Trophoblast cell (in vitro differentiated cells and primary cell): ENCODE measurements around the gene EID1.

Source experiments
- DNase-seq, 2 donors: peaks; one replicate each; pipeline ENCODE4 v3.0.0-alpha.2; 2016
- H2AFZ ChIP-seq: 2 replicates; pipeline ENCODE4 v1.6.1; 2013; ENCODE audit warnings: low read length, moderate library complexity, mild to moderate bottlenecking; ENCODE audit not compliant: insufficient read depth, poor library complexity
- H2AK5ac ChIP-seq: 2 replicates; pipeline ENCODE4 v1.6.1; 2013; ENCODE audit warnings: mild to moderate bottlenecking, low read length
- H2BK120ac ChIP-seq: 2 replicates; pipeline ENCODE4 v1.6.1; 2013; ENCODE audit warnings: low read length, mild to moderate bottlenecking, moderate library complexity; ENCODE audit not compliant: insufficient read depth, poor library complexity
- H2BK12ac ChIP-seq: 2 replicates; pipeline ENCODE4 v1.6.1; 2013; ENCODE audit warnings: mild to moderate bottlenecking, low read length, moderate library complexity
- H2BK5ac ChIP-seq: 2 replicates; pipeline ENCODE4 v1.6.1; 2013; ENCODE audit warnings: low read length, low read depth, moderate library complexity, mild to moderate bottlenecking; ENCODE audit not compliant: poor library complexity
- H3K14ac ChIP-seq: 2 replicates; pipeline ENCODE4 v1.6.1; 2013; ENCODE audit warnings: mild to moderate bottlenecking, low read length
- H3K18ac ChIP-seq: 2 replicates; pipeline ENCODE4 v1.6.1; 2013; ENCODE audit warnings: mild to moderate bottlenecking, low read length
- H3K23ac ChIP-seq: 2 replicates; pipeline ENCODE4 v1.6.1; 2013; ENCODE audit warnings: low read length
- H3K27ac ChIP-seq: 2 replicates; pipeline ENCODE4 v1.5.1; 2013; ENCODE audit warnings: low read depth, mild to moderate bottlenecking, inconsistent platforms, low read length, moderate library complexity
- H3K27me3 ChIP-seq: 2 replicates; pipeline ENCODE4 v1.6.1; 2013; ENCODE audit warnings: inconsistent platforms, mild to moderate bottlenecking, low read length, moderate library complexity; ENCODE audit not compliant: insufficient read depth
- H3K36me3 ChIP-seq, 2 experiments: 1 replicate in 1 of 2; 2 replicates in 1 of 2; pipeline ENCODE4 v1.6.1; 2013; ENCODE audit warnings: low read length in 2 of 2, mild to moderate bottlenecking in 2 of 2, moderate library complexity in 1 of 2; ENCODE audit not compliant: insufficient read depth in 2 of 2, control insufficient read depth in 1 of 2
- H3K4ac ChIP-seq: 2 replicates; pipeline ENCODE4 v1.6.1; 2013; ENCODE audit warnings: low read depth, mild to moderate bottlenecking, low read length, moderate library complexity
- H3K4me1 ChIP-seq, 2 experiments: 1 replicate in 1 of 2; 2 replicates in 1 of 2; pipeline ENCODE4 v1.6.1; 2013; ENCODE audit warnings: low read length in 2 of 2, mild to moderate bottlenecking in 2 of 2, moderate library complexity in 1 of 2; ENCODE audit not compliant: insufficient read depth in 2 of 2, control insufficient read depth in 1 of 2
- H3K4me2 ChIP-seq: 2 replicates; pipeline ENCODE4 v1.6.1; 2013; ENCODE audit warnings: inconsistent platforms, mild to moderate bottlenecking, low read length, moderate library complexity
- H3K4me3 ChIP-seq: 2 replicates; pipeline ENCODE4 v1.5.1; 2013; ENCODE audit warnings: mild to moderate bottlenecking, low read depth, low read length, inconsistent platforms
- H3K79me1 ChIP-seq: one replicate; pipeline ENCODE4 v1.6.1; 2013; ENCODE audit warnings: low read length
- H3K79me2 ChIP-seq: 2 replicates; pipeline ENCODE4 v1.6.1; 2013; ENCODE audit warnings: low read length, mild to moderate bottlenecking; ENCODE audit not compliant: control insufficient read depth, insufficient read depth, poor library complexity
- H3K9ac ChIP-seq: 2 replicates; pipeline ENCODE4 v1.6.1; 2013; ENCODE audit warnings: mild to moderate bottlenecking, low read length
- H3K9me3 ChIP-seq: 2 replicates; pipeline ENCODE4 v1.6.1; 2013; ENCODE audit warnings: low read depth, mild to moderate bottlenecking, control low read depth, inconsistent platforms, low read length; ENCODE audit not compliant: insufficient read depth
- H4K12ac ChIP-seq: 2 replicates; pipeline ENCODE4 v1.6.1; 2013; ENCODE audit warnings: low read depth, mild to moderate bottlenecking, low read length, moderate library complexity
- H4K8ac ChIP-seq: 2 replicates; pipeline ENCODE4 v1.6.1; 2013; ENCODE audit warnings: low read depth, mild to moderate bottlenecking, low read length, moderate library complexity
- H4K91ac ChIP-seq: one replicate; pipeline ENCODE4 v1.6.1; 2013; ENCODE audit warnings: low read depth, mild to moderate bottlenecking, low read length, moderate library complexity
- WGBS: extraction: QIAGEN DNeasy Blood & Tissue Kit; methylation state at CpG from one replicate; pipeline ENCODE4 v1.1.7; 2013; ENCODE audit warnings: missing lambda C conversion rate; ENCODE audit not compliant: insufficient read length, insufficient coverage; ENCODE audit errors: extremely low coverage; 5-methylcytosine and 5-hydroxymethylcytosine counted together

Gene EID1

DNA sequence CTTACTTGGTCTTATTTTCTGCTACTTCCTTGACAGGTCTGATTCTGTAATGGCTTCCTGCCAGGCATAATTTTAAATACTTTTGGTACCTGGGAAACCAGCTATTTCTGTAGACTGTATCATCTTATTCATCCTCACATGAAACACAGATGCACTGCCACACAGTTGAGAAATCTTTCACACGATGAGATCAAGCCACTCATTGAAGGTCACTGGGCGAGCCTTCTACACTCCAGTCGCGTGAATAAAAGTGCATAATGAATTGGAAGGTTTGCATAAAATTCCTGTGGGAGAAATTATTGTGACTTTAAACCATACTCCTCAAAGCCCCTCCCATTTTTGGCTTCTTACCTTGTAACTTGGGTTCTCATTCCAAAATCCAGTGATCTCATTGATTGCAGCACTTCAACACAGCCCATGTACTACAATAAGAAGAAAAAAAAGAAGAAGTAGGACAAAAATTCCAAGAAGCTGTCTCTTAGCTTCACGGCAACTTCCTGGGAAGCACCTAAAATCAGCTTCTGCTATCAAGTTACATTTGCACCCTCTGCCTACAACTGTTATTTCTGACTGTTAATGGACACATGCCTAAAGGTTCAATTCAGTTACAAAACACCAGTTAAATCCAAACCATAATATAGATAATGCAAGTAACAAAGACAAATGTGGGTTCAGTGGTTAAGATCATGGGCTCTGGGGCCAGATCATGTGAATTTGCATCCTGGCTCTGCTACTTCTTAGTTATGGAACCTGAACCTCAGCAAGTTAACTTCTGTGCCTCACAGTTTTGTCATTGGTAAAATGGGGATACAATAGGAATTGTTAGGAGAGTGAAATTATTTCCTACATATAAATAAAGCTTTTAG lies 46.8 kb downstream of the EID1 start:
- Histone ChIP-seq H3K4me3 (no peak overlapping the region), H2AK5ac (no peak overlapping the region), H3K14ac (no peak overlapping the region), H4K8ac (no peak overlapping the region), H3K4ac (no peak overlapping the region), H4K12ac (no peak overlapping the region), H2BK120ac (no peak overlapping the region), H3K36me3 (no peaks in the 10 kb centered on the region), H2AFZ (no peak overlapping the region), H4K91ac (no peak overlapping the region), H2BK12ac (no peak overlapping the region), H3K18ac (no peak overlapping the region), H3K4me2 (no peak overlapping the region), H3K4me1 (peaks cover 0 to 3% of the 10 kb centered on the region in 2 experiments), H3K9me3 (no peaks in the 10 kb centered on the region), H3K9ac (no peak overlapping the region), H3K79me1 (no peaks in the 10 kb centered on the region), H3K79me2 (no peaks in the 10 kb centered on the region), H3K27me3 (no peaks in the 10 kb centered on the region), H3K27ac (no peak overlapping the region), H3K23ac (no peak overlapping the region), H2BK5ac (no peak overlapping the region)
- WGBS: no CpG with 5 or more reads among the region's 5 CpGs
- no peak for DNase-seq

- Histone ChIP-seq H4K12ac (no peak overlapping the region), H2BK5ac (no peak overlapping the region), H2BK12ac (no peak overlapping the region), H2AK5ac (no peak overlapping the region), H3K79me1 (no peaks in the 10 kb centered on the region), H3K27me3 (no peaks in the 10 kb centered on the region), H3K18ac (no peak overlapping the region), H3K36me3 (no peaks in the 10 kb centered on the region), H3K79me2 (no peaks in the 10 kb centered on the region), H4K8ac (no peak overlapping the region), H3K4me2 (no peak overlapping the region), H3K14ac (no peak overlapping the region), H3K9me3 (no peaks in the 10 kb centered on the region), H3K9ac (no peak overlapping the region), H3K23ac (no peak overlapping the region), H3K4ac (no peak overlapping the region), H3K4me3 (no peak overlapping the region), H4K91ac (no peak overlapping the region), H2BK120ac (no peak overlapping the region), H3K27ac (no peak overlapping the region), H2AFZ (no peak overlapping the region), H3K4me1 (peaks cover 0 to 3% of the 10 kb centered on the region in 2 experiments)
- WGBS: no CpG with 5 or more reads among the region's 9 CpGs
- peak in 1 of 2 donors; percentile 67 for DNase-seq
Observed at GRCh38 chr15:48925714-48926223, 47.8 kb downstream of the EID1 start.

DNA sequence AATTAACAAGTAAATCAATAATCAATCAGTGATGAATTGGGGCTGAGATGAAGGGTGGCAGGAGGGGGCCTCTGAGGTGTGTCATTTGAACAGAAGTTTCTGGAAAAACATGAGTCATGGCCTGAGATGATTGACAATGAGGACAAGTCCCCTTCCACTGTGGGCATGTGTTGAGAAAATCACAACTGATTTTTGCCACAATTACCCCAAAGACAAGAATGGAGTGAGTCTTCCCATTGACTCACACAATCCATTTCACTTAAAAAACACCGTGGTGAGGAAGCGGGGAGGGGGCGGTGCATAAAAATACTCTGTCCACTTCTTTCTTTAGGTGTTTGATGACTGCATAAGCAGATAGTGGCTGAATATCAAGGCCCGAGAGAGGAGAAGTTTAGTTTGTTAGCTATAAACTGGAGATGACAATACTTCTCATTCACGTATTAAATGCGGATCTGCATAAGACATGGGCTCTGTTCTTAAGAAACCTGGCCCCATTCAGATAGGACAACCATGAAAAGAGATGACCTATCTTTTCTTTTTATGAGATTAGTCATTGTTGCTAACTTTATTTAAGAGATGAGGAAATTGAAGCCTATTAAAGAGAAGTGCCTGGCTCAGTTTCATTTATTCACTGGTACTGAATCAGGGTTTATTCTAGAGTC lies 51.1 kb downstream of the EID1 start:
- no peak overlapping the region for H2BK5ac ChIP-seq
- no peaks in the 10 kb centered on the region for H3K36me3 ChIP-seq
- H3K4me2 ChIP-seq: no peak overlapping the region
- no peak overlapping the region for H4K91ac ChIP-seq
- H3K9me3 ChIP-seq: no peaks in the 10 kb centered on the region
- no peaks in the 10 kb centered on the region for H3K79me1 ChIP-seq
- no CpG with 5 or more reads among the region's 6 CpGs for WGBS
- no peak for DNase-seq
- H2AFZ ChIP-seq: no peak overlapping the region
- no peak overlapping the region for H4K12ac ChIP-seq
- H3K4ac ChIP-seq: no peak overlapping the region
- H2AK5ac ChIP-seq: no peak overlapping the region
- H3K18ac ChIP-seq: no peak overlapping the region
- no peak overlapping the region for H4K8ac ChIP-seq
- no peak overlapping the region for H3K14ac ChIP-seq
- H3K27me3 ChIP-seq: no peaks in the 10 kb centered on the region
- H2BK120ac ChIP-seq: no peak overlapping the region
- peaks cover 0 to 3% of the 10 kb centered on the region in 2 experiments for H3K4me1 ChIP-seq
- H3K4me3 ChIP-seq: no peak overlapping the region
- H2BK12ac ChIP-seq: no peak overlapping the region
- no peak overlapping the region for H3K23ac ChIP-seq
- no peak overlapping the region for H3K27ac ChIP-seq
- H3K79me2 ChIP-seq: no peaks in the 10 kb centered on the region
- no peak overlapping the region for H3K9ac ChIP-seq

DNA sequence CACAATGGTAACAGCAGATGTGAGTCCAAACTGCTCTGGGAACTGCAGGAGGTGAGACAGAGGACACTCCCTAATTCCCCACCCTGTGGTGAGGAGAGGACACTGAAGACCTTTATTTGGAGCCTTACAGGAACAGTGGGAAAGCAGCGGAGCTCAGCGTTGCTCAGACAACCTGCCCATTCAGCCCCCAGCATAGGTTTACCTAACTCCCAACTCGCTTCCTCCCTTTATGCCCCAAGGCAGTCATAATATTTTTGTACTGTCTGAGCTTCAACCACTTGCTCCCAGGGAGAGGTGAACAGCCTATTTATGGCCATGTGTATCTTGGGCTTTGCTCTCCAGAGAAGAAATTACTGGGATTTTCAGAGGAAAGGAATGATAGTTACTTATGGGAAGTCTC lies 51.7 kb downstream of the EID1 start:
- Histone ChIP-seq H3K9me3 (no peaks in the 10 kb centered on the region), H4K91ac (no peak overlapping the region), H3K4ac (no peak overlapping the region), H2AK5ac (no peak overlapping the region), H3K79me1 (no peaks in the 10 kb centered on the region), H3K27ac (no peak overlapping the region), H3K23ac (no peak overlapping the region), H3K36me3 (no peaks in the 10 kb centered on the region), H3K27me3 (no peaks in the 10 kb centered on the region), H2BK120ac (no peak overlapping the region), H4K12ac (no peak overlapping the region), H3K4me3 (no peak overlapping the region), H3K4me1 (peaks cover 0 to 3% of the 10 kb centered on the region in 2 experiments), H4K8ac (no peak overlapping the region), H3K79me2 (no peaks in the 10 kb centered on the region), H2BK5ac (no peak overlapping the region), H2AFZ (no peak overlapping the region), H3K18ac (no peak overlapping the region), H3K14ac (no peak overlapping the region), H3K4me2 (no peak overlapping the region), H2BK12ac (no peak overlapping the region), H3K9ac (no peak overlapping the region)
- no CpG with 5 or more reads among the region's 3 CpGs for WGBS
- DNase-seq: no peak
